ENCODE results near the gene FIZ1. TPM values are rescaled to one million over a fixed set of nuclear protein-coding genes. Genes with fewer than 3 reads are reported as not detected.

FIZ1 gene
- total and polyA plus RNA-seq, 2 of the 4 experiments (the other 2 are of a cell fraction): 1.3 to 5.9 TPM

DNA sequence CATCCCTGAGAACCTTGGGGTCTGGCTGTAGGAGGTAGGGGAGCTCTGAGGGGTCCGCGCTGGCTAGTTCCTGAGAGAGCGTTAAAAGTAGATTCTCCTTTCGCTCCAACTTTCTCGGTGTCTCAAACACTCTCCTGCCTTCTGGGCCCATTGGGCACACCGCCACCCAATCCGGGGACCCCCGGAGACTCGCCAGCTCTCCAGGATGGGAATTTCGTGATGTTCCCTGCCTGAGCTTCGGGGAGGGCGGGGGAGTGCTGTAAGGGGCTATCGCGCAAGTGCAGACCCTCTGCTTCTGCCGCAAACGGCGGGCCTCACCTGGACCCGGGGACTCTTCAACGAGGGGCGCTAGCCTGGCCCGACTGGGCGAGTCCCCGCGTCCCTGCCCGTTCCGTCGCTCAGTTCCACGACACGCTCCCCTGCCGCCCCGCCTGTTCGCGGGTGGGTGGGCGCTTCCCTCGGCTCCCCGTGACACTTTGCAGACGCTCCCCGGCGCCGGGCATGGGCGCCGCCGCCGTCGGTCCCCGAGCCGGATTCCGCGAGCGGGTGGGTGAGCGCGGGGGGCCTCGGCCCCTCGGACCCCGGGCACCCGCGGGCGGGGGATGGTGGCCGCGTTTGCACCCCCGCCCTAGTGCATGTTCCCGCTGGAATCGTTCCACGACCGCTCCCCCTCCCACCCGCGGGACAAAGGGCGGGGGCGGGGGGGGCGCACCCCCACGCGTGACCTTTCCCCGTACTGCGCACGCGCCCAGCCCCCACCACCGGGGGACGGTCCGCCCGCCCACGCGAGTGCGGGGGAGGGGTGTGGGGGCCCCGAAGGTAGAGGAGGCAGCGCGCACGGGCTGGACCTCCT lies 48.6 kb upstream of the FIZ1 start, which contains the start of gene CCDC106:
Gene CCDC106, plus strand, starts transcription at position 481 of the 853 bp plus-strand sequence. CDS start 835 bp downstream, outside the sequence.
- H3K27me3 ChIP-seq (ENCODE audit: control insufficient read depth, insufficient read depth, low read length): no peaks in the 10 kb centered on the region
- H4K91ac ChIP-seq (ENCODE audit: insufficient read depth, low read depth, low read length): peak within 1 kb of the TSS; percentile 85
- H4K20me1 ChIP-seq (ENCODE audit: insufficient read depth, low read length): no peaks in the 10 kb centered on the region
- H3K27ac ChIP-seq (ENCODE audit: insufficient read depth, low read length): peak within 1 kb of the TSS; percentile 97
- CTCF ChIA-PET: interaction anchor here (1.1 kb wide), 1 partner anchor 15 kb away, joined by 6 read pairs; no protein-coding TSS in a partner anchor
- peaks cover 20 to 49% of the 10 kb centered on the region in 2 experiments for H3K79me1 ChIP-seq (ENCODE audit: low read depth in 1 of 2, low read length in 2 of 2)
- H3K9ac ChIP-seq (ENCODE audit: low read depth, low read length): peak within 1 kb of the TSS; percentile 95
- H2AFZ ChIP-seq (replicated peaks; ENCODE audit: low read length, poor library complexity): peak within 1 kb of the TSS; percentile 95
- peak within 1 kb of the TSS; percentile 59; the same call in 1 of the 3 replicates for H2BK15ac ChIP-seq (ENCODE audit: low read depth, low read length)
- peak within 1 kb of the TSS; percentile 92 for H3K4ac ChIP-seq (ENCODE audit: low read depth, low read length)
- WGBS, 2 experiments (ENCODE audit: extremely low coverage in 2 of 2, insufficient read length in 1 of 2): 0% methylated on average over 36 of the region's 87 CpGs; no CpG with 5 or more reads in 1 of the 2 experiments
- peak within 1 kb of the TSS; percentile 98 for H2AK5ac ChIP-seq (ENCODE audit: low read depth, low read length)
- POLR2A ChIA-PET (ENCODE audit: unreplicated experiment): no interaction called here
- H2AK9ac ChIP-seq (replicated peaks; ENCODE audit: low read depth, low read length, poor library complexity): peak within 1 kb of the TSS; percentile 100
- H3K36me3 ChIP-seq (ENCODE audit: control insufficient read depth, insufficient read depth, low read length): peaks cover 19% of the 10 kb centered on the region
- H4K8ac ChIP-seq (ENCODE audit: low read depth in 2 of 2, low read length in 2 of 2): peak within 1 kb of the TSS; percentile 92 to 100
- H4K5ac ChIP-seq (ENCODE audit: low read depth, low read length): peak within 1 kb of the TSS; percentile 88
- peak within 1 kb of the TSS; percentile 94 for H2BK5ac ChIP-seq (ENCODE audit: low read depth, low read length, poor library complexity, severe bottlenecking)
- peak within 1 kb of the TSS; percentile 90 for H3K56ac ChIP-seq (ENCODE audit: extremely low read depth, insufficient read depth, low read length)
- H3K14ac ChIP-seq (replicated peaks; ENCODE audit: low read depth, low read length): peak within 1 kb of the TSS; percentile 97
- H2BK120ac ChIP-seq (ENCODE audit: low read depth, low read length): peak within 1 kb of the TSS; percentile 59; the same call in 1 of the 2 replicates
- no peaks in the 10 kb centered on the region for H3K9me3 ChIP-seq (ENCODE audit: control insufficient read depth, insufficient read depth, low read length)
- H3K23ac ChIP-seq (ENCODE audit: low read depth, low read length): peak within 1 kb of the TSS; percentile 94
- no TSS peak for BruUV-seq (replicated peaks)
- ATAC-seq (ENCODE audit: low read depth) (peak; percentile 64), DNase-seq (peak; percentile 68)
- no peak within 1 kb of the TSS; the same call in 1 of the 2 replicates for H2BK20ac ChIP-seq (ENCODE audit: low read depth, low read length)
- in situ Hi-C loops (cut with MboI; ENCODE audit: low sequenced_read_pairs): loop anchor here (25.0 kb wide), 2 partner anchors 361 to 536 kb away; partner anchors contain the start of genes BRSK1, HSPBP1 and PPP1R12C
- H3K18ac ChIP-seq (ENCODE audit: low read depth, low read length): peak within 1 kb of the TSS; percentile 89
- H3K4me2 ChIP-seq (ENCODE audit: low read depth, low read length): peak within 1 kb of the TSS; percentile 99
- peak within 1 kb of the TSS; percentile 86 for H3K4me3 ChIP-seq (ENCODE audit: insufficient read depth, low read depth, low read length)
- dilution Hi-C loops (cut with HindIII; ENCODE audit: low sequenced_read_pairs, unreplicated experiment): no loop called here
- peaks cover 10% of the 10 kb centered on the region for H3K4me1 ChIP-seq (ENCODE audit: control insufficient read depth, insufficient read depth, low read length)
- no peaks in the 10 kb centered on the region for H3K9me1 ChIP-seq (ENCODE audit: insufficient read depth, low read length)
- intact Hi-C loops (cut with micrococcal nuclease): no loop called here
- TF ChIP-seq FOS (IDR thresholded peaks at IDR 0.05; ENCODE audit: low read depth, low read length) (no peak), POLR2A (IDR thresholded peaks at IDR 0.05; ENCODE audit: low read depth, low read length) (no peak), RAD21 (IDR thresholded peaks at IDR 0.05; ENCODE audit: low read length) (no peak), RCOR1 (IDR thresholded peaks at IDR 0.05; ENCODE audit: insufficient replicate concordance, low read length) (peak; percentile 16), NFE2L2 (IDR thresholded peaks at IDR 0.05; ENCODE audit: low read depth, low read length) (no peak), MAFK (IDR thresholded peaks at IDR 0.05; ENCODE audit: low read depth, low read length) (no peak), CEBPB (IDR thresholded peaks at IDR 0.05; ENCODE audit: low read depth, low read length) (no peak), CHD1 (IDR thresholded peaks at IDR 0.05; ENCODE audit: low read depth, low read length) (no peak), MXI1 (IDR thresholded peaks at IDR 0.05; ENCODE audit: borderline replicate concordance, low read depth, low read length) (no peak), RFX5 (IDR thresholded peaks at IDR 0.05; ENCODE audit: low read depth, low read length) (no peak), BHLHE40 (IDR thresholded peaks at IDR 0.05; ENCODE audit: low read depth, low read length) (0 out of 2 replicates have a peak, but pooled peaks have one; percentile 21)
- TF ChIP-seq, protein P1, sequence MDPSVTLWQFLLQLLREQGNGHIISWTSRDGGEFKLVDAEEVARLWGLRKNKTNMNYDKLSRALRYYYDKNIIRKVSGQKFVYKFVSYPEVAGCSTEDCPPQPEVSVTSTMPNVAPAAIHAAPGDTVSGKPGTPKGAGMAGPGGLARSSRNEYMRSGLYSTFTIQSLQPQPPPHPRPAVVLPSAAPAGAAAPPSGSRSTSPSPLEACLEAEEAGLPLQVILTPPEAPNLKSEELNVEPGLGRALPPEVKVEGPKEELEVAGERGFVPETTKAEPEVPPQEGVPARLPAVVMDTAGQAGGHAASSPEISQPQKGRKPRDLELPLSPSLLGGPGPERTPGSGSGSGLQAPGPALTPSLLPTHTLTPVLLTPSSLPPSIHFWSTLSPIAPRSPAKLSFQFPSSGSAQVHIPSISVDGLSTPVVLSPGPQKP (IDR thresholded peaks at IDR 0.05; ENCODE audit: borderline replicate concordance, low read depth, low read length): no peak
- TF ChIP-seq, protein P2, sequence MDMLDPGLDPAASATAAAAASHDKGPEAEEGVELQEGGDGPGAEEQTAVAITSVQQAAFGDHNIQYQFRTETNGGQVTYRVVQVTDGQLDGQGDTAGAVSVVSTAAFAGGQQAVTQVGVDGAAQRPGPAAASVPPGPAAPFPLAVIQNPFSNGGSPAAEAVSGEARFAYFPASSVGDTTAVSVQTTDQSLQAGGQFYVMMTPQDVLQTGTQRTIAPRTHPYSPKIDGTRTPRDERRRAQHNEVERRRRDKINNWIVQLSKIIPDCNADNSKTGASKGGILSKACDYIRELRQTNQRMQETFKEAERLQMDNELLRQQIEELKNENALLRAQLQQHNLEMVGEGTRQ (IDR thresholded peaks at IDR 0.05; ENCODE audit: low read depth, low read length): no peak
- TF ChIP-seq, protein P3, sequence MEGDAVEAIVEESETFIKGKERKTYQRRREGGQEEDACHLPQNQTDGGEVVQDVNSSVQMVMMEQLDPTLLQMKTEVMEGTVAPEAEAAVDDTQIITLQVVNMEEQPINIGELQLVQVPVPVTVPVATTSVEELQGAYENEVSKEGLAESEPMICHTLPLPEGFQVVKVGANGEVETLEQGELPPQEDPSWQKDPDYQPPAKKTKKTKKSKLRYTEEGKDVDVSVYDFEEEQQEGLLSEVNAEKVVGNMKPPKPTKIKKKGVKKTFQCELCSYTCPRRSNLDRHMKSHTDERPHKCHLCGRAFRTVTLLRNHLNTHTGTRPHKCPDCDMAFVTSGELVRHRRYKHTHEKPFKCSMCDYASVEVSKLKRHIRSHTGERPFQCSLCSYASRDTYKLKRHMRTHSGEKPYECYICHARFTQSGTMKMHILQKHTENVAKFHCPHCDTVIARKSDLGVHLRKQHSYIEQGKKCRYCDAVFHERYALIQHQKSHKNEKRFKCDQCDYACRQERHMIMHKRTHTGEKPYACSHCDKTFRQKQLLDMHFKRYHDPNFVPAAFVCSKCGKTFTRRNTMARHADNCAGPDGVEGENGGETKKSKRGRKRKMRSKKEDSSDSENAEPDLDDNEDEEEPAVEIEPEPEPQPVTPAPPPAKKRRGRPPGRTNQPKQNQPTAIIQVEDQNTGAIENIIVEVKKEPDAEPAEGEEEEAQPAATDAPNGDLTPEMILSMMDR (conservative IDR thresholded peaks at IDR 0.05; ENCODE audit: low read depth, low read length): no peak
